Hepatocyte (in vitro differentiated cells): Measurements from ENCODE around the gene NEFH.

Experiments used
- CTCF ChIP-seq: fragments of 200-600 bp; sonication (generic); IDR thresholded peaks from 2 replicates; pipeline ENCODE4 v1.5.1; 2016; ENCODE audit warnings: antibody characterized with exemption, mild to moderate bottlenecking; ENCODE audit not compliant: poor library complexity
- EZH2 ChIP-seq: fragments of 200-600 bp; sonication (generic); IDR thresholded peaks from 2 replicates; pipeline ENCODE4 v1.6.1; 2016; ENCODE audit warnings: antibody characterized with exemption, mild to moderate bottlenecking, borderline replicate concordance
- EZH2phosphoT487 ChIP-seq: fragments of 200-600 bp; sonication (generic); IDR thresholded peaks from one replicate; pipeline ENCODE4 v1.6.1; 2018; ENCODE audit warnings: antibody characterized with exemption, mild to moderate bottlenecking, low read depth, moderate library complexity; ENCODE audit not compliant: unreplicated experiment, severe bottlenecking

GRCh38 chr22:29459773-29460172, 20.2 kb upstream of the NEFH start:
- TF ChIP-seq CTCF (no peak), EZH2 (no peak), EZH2phosphoT487 (no peak)
